K562 (cell line): ENCODE measurements around the gene PAAF1. TPM values are rescaled to one million over a fixed set of nuclear protein-coding genes. Genes with fewer than 3 reads are reported as not detected.

Source experiments
- ATAC-seq: fragments of 200-7000 bp; cut with Tn5 transposase; 3 replicates; pipeline ENCODE4 v1.9.1; 2020; ENCODE audit warnings: moderate library complexity
- BruUV-seq: library from RNA; stranded (reverse); fragments of 400-500 nt; replicated peaks from 2 replicates; lab custom pipeline; 2021; lab: Mats Ljungman, UMichigan
- CTCF ChIA-PET: fragments of 300-600 bp; formaldehyde crosslinking; extraction: SDS; loops from one replicate; lab custom pipeline; 2021; ENCODE audit warnings: low intra/inter-chr PET ratio; lab: Yijun Ruan, JAX
- POLR2A ChIA-PET: fragments of 300-600, 350-650 bp; sonication (Branson Sonifier 250); formaldehyde crosslinking; extraction: SDS; loops from one replicate; lab custom pipeline; 2021; ENCODE audit warnings: antibody characterized with exemption, inconsistent platforms; lab: Yijun Ruan, JAX
- DNase-seq, 4 experiments: peaks; one replicate each; pipeline versions ENCODE4 v3.0.0 to v3.0.0-alpha.2; 2011 to 2018; ENCODE audit warnings: low spot score in 3 of 4, mixed read lengths in 3 of 4; ENCODE audit errors: extremely low read depth in 1 of 4
- FAIRE-seq: peaks from 2 replicates; lab custom pipeline; 2011; peaks lifted over from hg19 to GRCh38; lab: Jason Lieb, UNC
- H2AFZ ChIP-seq: 2 replicates; pipeline ENCODE4 v1.6.0; 2011; ENCODE audit warnings: low read depth, low read length, control low read depth, inconsistent platforms
- H3K27ac ChIP-seq: fragments of 200-600 bp; 3 replicates; pipeline ENCODE4 v1.8.0; 2011; ENCODE audit warnings: low read depth, mild to moderate bottlenecking, control low read depth, inconsistent platforms, low read length, moderate library complexity, mixed read lengths; ENCODE audit errors: extremely low read depth
- H3K27me3 ChIP-seq, 2 experiments: fragments of 300-600 bp in 1 of 2; 2 replicates in 1 of 2; 3 replicates in 1 of 2; pipeline versions ENCODE4 v1.6.0 to v1.8.0; 2011; ENCODE audit warnings: inconsistent platforms in 2 of 2, low read length in 2 of 2, mild to moderate bottlenecking in 1 of 2, mixed read lengths in 1 of 2, moderate library complexity in 1 of 2; ENCODE audit not compliant: control insufficient read depth in 2 of 2, insufficient read depth in 2 of 2
- H3K36me3 ChIP-seq: fragments of 300-600 bp; 3 replicates; pipeline ENCODE4 v1.8.0; 2011; ENCODE audit warnings: mild to moderate bottlenecking, low read length, inconsistent platforms; ENCODE audit not compliant: control insufficient read depth, insufficient read depth
- H3K4me1 ChIP-seq, 2 experiments: fragments of 200-600 bp in 1 of 2; replicated peaks in 1 of 2; 2 replicates in 1 of 2; 3 replicates in 1 of 2; pipeline versions ENCODE4 v1.5.1 to v1.8.0; 2011; ENCODE audit warnings: inconsistent platforms in 2 of 2, low read length in 2 of 2, mild to moderate bottlenecking in 1 of 2, mixed read lengths in 1 of 2, moderate library complexity in 1 of 2; ENCODE audit not compliant: control insufficient read depth in 2 of 2, insufficient read depth in 2 of 2
- H3K4me2 ChIP-seq: 2 replicates; pipeline ENCODE4 v1.6.1; 2011; ENCODE audit warnings: low read length, control low read depth, inconsistent platforms, mixed read lengths; ENCODE audit not compliant: insufficient read depth
- H3K4me3 ChIP-seq: fragments of 200-600 bp; sonication (generic), shearing (Covaris generic); 2 replicates; pipeline ENCODE4 v1.5.1; 2016; ENCODE audit warnings: control low read depth, inconsistent platforms
- H3K79me2 ChIP-seq: fragments of 200-600 bp; 3 replicates; pipeline ENCODE4 v1.8.0; 2011; ENCODE audit warnings: low read length, inconsistent platforms; ENCODE audit not compliant: control insufficient read depth, insufficient read depth
- H3K9ac ChIP-seq, 2 experiments: 2 replicates each; pipeline versions ENCODE4 v1.6.0 to v1.6.1; 2011; ENCODE audit warnings: low read depth in 2 of 2, low read length in 2 of 2, control low read depth in 1 of 2, inconsistent platforms in 1 of 2, mild to moderate bottlenecking in 1 of 2, mixed read lengths in 1 of 2; ENCODE audit not compliant: insufficient read depth in 1 of 2
- H3K9me1 ChIP-seq: one replicate; pipeline ENCODE4 v1.6.0; 2011; ENCODE audit warnings: inconsistent platforms, mild to moderate bottlenecking, low read length, moderate library complexity; ENCODE audit not compliant: control insufficient read depth, insufficient read depth
- H3K9me3 ChIP-seq: replicated peaks from 2 replicates; pipeline ENCODE4 v1.5.1; 2011; ENCODE audit warnings: low read depth, low read length, inconsistent platforms; ENCODE audit not compliant: control insufficient read depth, insufficient read depth
- H4K20me1 ChIP-seq: replicated peaks from 2 replicates; pipeline ENCODE4 v1.6.1; 2011; ENCODE audit warnings: low read length, inconsistent platforms, mixed read lengths; ENCODE audit not compliant: control insufficient read depth, insufficient read depth
- FOS ChIP-seq: IDR thresholded peaks from 3 replicates; pipeline ENCODE4 v1.6.1; 2011; ENCODE audit not compliant: insufficient read length; ENCODE audit errors: extremely low read depth
- FOXA3 ChIP-seq, 2 experiments: fragments of 450-650 bp in 1 of 2; sonication (generic) in 1 of 2; formaldehyde crosslinking; IDR thresholded peaks in 1 of 2; conservative IDR thresholded peaks in 1 of 2; 2 replicates each; pipeline versions ENCODE4 v1.4.0 to v1.8.0; 2020 to 2022; ENCODE audit warnings: mild to moderate bottlenecking in 2 of 2, missing genetic modification reagents in 1 of 2
- NONO ChIP-seq, 2 experiments: fragments of 200-400 bp in 1 of 2; fragments of 450-650 bp in 1 of 2; formaldehyde crosslinking in 1 of 2; IDR thresholded peaks; 2 replicates each; pipeline ENCODE4 v1.6.1; 2017; ENCODE audit warnings: low read depth in 2 of 2, mild to moderate bottlenecking in 2 of 2, moderate library complexity in 2 of 2, low read length in 1 of 2
- PTTG1 ChIP-seq: fragments of 450-650 bp; IDR thresholded peaks from 2 replicates; pipeline ENCODE4 v1.6.1; 2016; ENCODE audit warnings: low read depth, mild to moderate bottlenecking, missing genetic modification characterization, missing compliant biosample characterization
- SNRNP70 ChIP-seq: fragments of 200-400 bp; formaldehyde crosslinking; optimal IDR thresholded peaks from 2 replicates; pipeline ENCODE3; 2017; ENCODE audit warnings: low read depth, low read length
- WGBS: fragments of 100-300 bp; shearing (Covaris generic); methylation state at CpG from one replicate; pipeline ENCODE4 v1.1.6; 2016; ENCODE audit warnings: low coverage, mixed read lengths; ENCODE audit not compliant: insufficient coverage; ENCODE audit errors: missing lambda C conversion rate; 5-methylcytosine and 5-hydroxymethylcytosine counted together
- in situ Hi-C: fragments of 300-500 bp; cut with MboI; formaldehyde crosslinking; loops from 4 replicates; pipeline ENCODE4 v1.15.0; 2018; ENCODE audit warnings: inconsistent platforms, mixed read lengths
- intact Hi-C: fragments of 100-400 bp; cut with micrococcal nuclease; formaldehyde crosslinking; loops from 2 replicates; pipeline ENCODE4 v1.14.2; 2022
- polyA plus RNA-seq, 8 experiments: library from polyadenylated mRNA; depleted of rRNA in 4 of 8; stranded (reverse) in 5 of 8; unstranded in 3 of 8; fragments of >200 nt; fragmentation: Nextera tagmentation in 2 of 8; fragmentation: Illumina TruSeq in 1 of 8; extraction: Ambion mirVana in 2 of 8; extraction: Trizol in 1 of 8; gene quantifications; 2 replicates each; pipeline versions ENCODE4 v1.2.1 to v1.2.3, GENCODE V29; 2011 to 2014; ENCODE audit warnings: inconsistent platforms in 1 of 8, missing spikeins in 1 of 8
- total RNA-seq, 7 experiments: library from RNA; depleted of rRNA in 6 of 7; stranded (reverse); fragments of >200 nt in 6 of 7; fragmentation: Illumina TruSeq in 2 of 7; extraction: Trizol in 2 of 7; gene quantifications; 2 replicates each; pipeline versions ENCODE4 v1.2.1 to v1.2.3, GENCODE V29; 2011 to 2021; ENCODE audit warnings: low replicate concordance in 1 of 7
- TF ChIP-seq, protein P1 (sequence below): fragments of 450-650 bp; IDR thresholded peaks from 2 replicates; pipeline ENCODE4 v1.6.1; 2017; ENCODE audit warnings: mild to moderate bottlenecking, moderate library complexity
- TF ChIP-seq, protein P2 (sequence below): IDR thresholded peaks from 3 replicates; pipeline ENCODE4 v1.6.1; 2011; ENCODE audit warnings: borderline replicate concordance, mild to moderate bottlenecking, moderate library complexity; ENCODE audit not compliant: insufficient read length; ENCODE audit errors: extremely low read depth
- TF ChIP-seq, protein P3 (sequence below): fragments of 250-450 bp; sonication (Bioruptor Pico); IDR thresholded peaks from 2 replicates; pipeline ENCODE4 v1.6.1; 2021; ENCODE audit warnings: mild to moderate bottlenecking
- TF ChIP-seq, protein P4 (sequence below): fragments of 200-400 bp; formaldehyde crosslinking; IDR thresholded peaks from 2 replicates; pipeline ENCODE4 v1.6.1; 2017; ENCODE audit warnings: mild to moderate bottlenecking, low read depth, low read length, moderate library complexity

PAAF1 gene
- total and polyA plus RNA-seq, 9 of the 15 experiments (the other 6 are each of a cell fraction or from before 2014, with no cell fraction given), result 13.5 to 78.6 (median 23.3) TPM

DNA sequence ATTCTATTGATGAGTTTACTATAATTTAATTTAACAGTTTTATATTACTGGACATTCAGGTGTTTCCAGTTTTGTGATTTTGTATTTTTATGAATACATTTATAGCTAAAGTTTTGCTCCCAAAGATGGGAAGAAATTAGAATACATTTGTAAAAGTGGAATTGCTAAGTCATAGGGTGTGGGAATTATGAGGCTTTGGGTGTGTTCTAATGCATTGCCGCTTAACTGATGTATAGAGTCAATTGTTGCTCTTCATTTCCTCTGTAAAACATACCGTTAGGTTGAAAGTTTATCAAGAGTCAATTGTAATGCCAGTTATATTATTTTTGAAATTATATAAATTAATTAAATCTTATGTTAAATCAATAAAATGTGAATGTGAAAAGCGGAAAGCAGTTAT lies 16.2 kb downstream of the PAAF1 start (continued):
- TF ChIP-seq SNRNP70, result no peak
- TF ChIP-seq, protein P1, sequence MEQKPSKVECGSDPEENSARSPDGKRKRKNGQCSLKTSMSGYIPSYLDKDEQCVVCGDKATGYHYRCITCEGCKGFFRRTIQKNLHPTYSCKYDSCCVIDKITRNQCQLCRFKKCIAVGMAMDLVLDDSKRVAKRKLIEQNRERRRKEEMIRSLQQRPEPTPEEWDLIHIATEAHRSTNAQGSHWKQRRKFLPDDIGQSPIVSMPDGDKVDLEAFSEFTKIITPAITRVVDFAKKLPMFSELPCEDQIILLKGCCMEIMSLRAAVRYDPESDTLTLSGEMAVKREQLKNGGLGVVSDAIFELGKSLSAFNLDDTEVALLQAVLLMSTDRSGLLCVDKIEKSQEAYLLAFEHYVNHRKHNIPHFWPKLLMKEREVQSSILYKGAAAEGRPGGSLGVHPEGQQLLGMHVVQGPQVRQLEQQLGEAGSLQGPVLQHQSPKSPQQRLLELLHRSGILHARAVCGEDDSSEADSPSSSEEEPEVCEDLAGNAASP, result no peak
- TF ChIP-seq, protein P2, sequence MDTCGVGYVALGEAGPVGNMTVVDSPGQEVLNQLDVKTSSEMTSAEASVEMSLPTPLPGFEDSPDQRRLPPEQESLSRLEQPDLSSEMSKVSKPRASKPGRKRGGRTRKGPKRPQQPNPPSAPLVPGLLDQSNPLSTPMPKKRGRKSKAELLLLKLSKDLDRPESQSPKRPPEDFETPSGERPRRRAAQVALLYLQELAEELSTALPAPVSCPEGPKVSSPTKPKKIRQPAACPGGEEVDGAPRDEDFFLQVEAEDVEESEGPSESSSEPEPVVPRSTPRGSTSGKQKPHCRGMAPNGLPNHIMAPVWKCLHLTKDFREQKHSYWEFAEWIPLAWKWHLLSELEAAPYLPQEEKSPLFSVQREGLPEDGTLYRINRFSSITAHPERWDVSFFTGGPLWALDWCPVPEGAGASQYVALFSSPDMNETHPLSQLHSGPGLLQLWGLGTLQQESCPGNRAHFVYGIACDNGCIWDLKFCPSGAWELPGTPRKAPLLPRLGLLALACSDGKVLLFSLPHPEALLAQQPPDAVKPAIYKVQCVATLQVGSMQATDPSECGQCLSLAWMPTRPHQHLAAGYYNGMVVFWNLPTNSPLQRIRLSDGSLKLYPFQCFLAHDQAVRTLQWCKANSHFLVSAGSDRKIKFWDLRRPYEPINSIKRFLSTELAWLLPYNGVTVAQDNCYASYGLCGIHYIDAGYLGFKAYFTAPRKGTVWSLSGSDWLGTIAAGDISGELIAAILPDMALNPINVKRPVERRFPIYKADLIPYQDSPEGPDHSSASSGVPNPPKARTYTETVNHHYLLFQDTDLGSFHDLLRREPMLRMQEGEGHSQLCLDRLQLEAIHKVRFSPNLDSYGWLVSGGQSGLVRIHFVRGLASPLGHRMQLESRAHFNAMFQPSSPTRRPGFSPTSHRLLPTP, result no peak

DNA sequence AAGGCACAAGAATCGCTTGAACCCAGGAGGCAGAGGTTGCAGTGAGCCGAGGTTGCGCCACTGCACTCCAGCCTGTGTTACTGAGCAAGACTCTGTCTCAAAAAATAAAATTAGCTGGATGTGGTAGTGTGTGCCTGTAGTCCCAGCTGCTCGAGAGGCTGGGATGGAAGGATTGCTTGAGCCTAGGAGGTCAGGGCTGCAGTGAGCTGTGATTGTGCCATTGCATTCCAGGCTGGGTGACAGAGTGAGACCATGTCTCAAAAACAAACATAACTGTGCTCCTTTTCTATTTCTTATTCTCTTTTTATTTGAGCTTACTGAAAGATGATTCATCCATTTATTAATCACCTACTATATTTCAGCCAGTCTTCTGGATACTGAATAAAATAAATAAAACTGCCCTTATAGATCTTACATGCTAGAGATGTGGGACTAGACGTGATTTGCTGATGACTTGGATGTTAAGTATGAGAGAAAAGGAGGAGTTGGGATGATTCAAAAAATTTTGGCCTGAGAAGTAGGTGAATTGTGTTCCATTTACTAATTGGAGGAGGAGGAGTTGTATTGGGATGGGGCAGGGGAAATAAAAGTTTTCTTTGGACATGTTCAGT lies 18.0 kb downstream of the PAAF1 start:
- no peak overlapping the region for H2AFZ ChIP-seq
- no peaks in the 10 kb centered on the region for H3K79me2 ChIP-seq
- no peak overlapping the region for H3K9ac ChIP-seq
- FAIRE-seq, result no peak
- no peaks in the 10 kb centered on the region for H3K27me3 ChIP-seq
- H3K4me2 ChIP-seq, result no peak overlapping the region
- H3K9me1 ChIP-seq, result no peaks in the 10 kb centered on the region
- no peak overlapping the region for H3K4me3 ChIP-seq
- H3K27ac ChIP-seq, result no peak overlapping the region
- no peak for DNase-seq
- no peaks in the 10 kb centered on the region for H3K9me3 ChIP-seq
- BruUV-seq, result no TSS peak
- ATAC-seq, result no peak
- no peaks in the 10 kb centered on the region for H3K4me1 ChIP-seq
- in situ Hi-C loops (no loop called here), intact Hi-C loops (no loop called here)
- peaks cover 38% of the 10 kb centered on the region for H3K36me3 ChIP-seq
- no peak for TF ChIP-seq NONO (IDR thresholded peaks at IDR 0.05; ENCODE audit: low read depth in 2 of 2, low read length in 1 of 2)
- no peak for TF ChIP-seq FOXA3 (CRISPR knock-in tag; conservative IDR thresholded peaks at IDR 0.05 in 1 of 2, IDR thresholded peaks at IDR 0.05 in 1 of 2)
- TF ChIP-seq, protein P3, sequence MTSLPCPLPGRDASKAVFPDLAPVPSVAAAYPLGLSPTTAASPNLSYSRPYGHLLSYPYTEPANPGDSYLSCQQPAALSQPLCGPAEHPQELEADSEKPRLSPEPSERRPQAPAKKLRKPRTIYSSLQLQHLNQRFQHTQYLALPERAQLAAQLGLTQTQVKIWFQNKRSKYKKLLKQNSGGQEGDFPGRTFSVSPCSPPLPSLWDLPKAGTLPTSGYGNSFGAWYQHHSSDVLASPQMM (CRISPR knock-in tag), result no peak
- TF ChIP-seq, protein P4, sequence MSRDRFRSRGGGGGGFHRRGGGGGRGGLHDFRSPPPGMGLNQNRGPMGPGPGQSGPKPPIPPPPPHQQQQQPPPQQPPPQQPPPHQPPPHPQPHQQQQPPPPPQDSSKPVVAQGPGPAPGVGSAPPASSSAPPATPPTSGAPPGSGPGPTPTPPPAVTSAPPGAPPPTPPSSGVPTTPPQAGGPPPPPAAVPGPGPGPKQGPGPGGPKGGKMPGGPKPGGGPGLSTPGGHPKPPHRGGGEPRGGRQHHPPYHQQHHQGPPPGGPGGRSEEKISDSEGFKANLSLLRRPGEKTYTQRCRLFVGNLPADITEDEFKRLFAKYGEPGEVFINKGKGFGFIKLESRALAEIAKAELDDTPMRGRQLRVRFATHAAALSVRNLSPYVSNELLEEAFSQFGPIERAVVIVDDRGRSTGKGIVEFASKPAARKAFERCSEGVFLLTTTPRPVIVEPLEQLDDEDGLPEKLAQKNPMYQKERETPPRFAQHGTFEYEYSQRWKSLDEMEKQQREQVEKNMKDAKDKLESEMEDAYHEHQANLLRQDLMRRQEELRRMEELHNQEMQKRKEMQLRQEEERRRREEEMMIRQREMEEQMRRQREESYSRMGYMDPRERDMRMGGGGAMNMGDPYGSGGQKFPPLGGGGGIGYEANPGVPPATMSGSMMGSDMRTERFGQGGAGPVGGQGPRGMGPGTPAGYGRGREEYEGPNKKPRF, result no peak
- TF ChIP-seq FOS, result no peak
- TF ChIP-seq PTTG1 (tag), result no peak
- no peaks in the 10 kb centered on the region for H4K20me1 ChIP-seq
- ChIA-PET POLR2A (interaction anchor here (0.5 to 1.1 kb wide), 2 partner anchors 18 to 28 kb away, joined by 3 to 4 read pairs; no protein-coding TSS in a partner anchor), CTCF (no interaction called here)
- WGBS, result 93% methylated on average over 5 of the region's 5 CpGs
